Lung (tissue), 12 donors: Measurements from ENCODE around the gene MDK. TPM values are rescaled to one million over a fixed set of nuclear protein-coding genes. Genes with fewer than 3 reads are reported as not detected.
"Not testable (repeated sequence)": the region's sequence is repeated elsewhere in the genome, so short reads cannot be mapped to it uniquely, and the experiment has no call there.

ENCODE experiments used
- ATAC-seq: fragments of 200-7000 bp; cut with Tn5 transposase; one replicate; pipeline ENCODE4 v1.9.1; 2020; ENCODE audit warnings: moderate number of reproducible peaks; ENCODE audit not compliant: insufficient read depth, low FRiP score
- DNase-seq, 3 donors: peaks; one replicate each; pipeline ENCODE4 v3.0.0-alpha.2; 2013 to 2017
- H3K27ac ChIP-seq, 2 donors: one replicate each; pipeline ENCODE4 v1.5.1; 2013; ENCODE audit warnings: mild to moderate bottlenecking in 2 of 2, moderate library complexity in 2 of 2, control low read depth in 1 of 2, inconsistent platforms in 1 of 2, low read depth in 1 of 2, low read length in 1 of 2
- H3K27me3 ChIP-seq, 3 donors: one replicate each; pipeline ENCODE4 v1.5.1; 2013; ENCODE audit warnings: low read length in 2 of 3; ENCODE audit not compliant: control insufficient read depth in 3 of 3, insufficient read depth in 3 of 3
- H3K36me3 ChIP-seq, 4 donors: one replicate each; pipeline ENCODE4 v1.5.1; 2013; ENCODE audit warnings: low read length in 4 of 4, mild to moderate bottlenecking in 1 of 4, moderate library complexity in 1 of 4; ENCODE audit not compliant: control insufficient read depth in 4 of 4, insufficient read depth in 4 of 4
- H3K4me1 ChIP-seq, 5 donors: one replicate each; pipeline ENCODE4 v1.5.1; 2013; ENCODE audit warnings: low read length in 5 of 5, mild to moderate bottlenecking in 2 of 5, moderate library complexity in 1 of 5; ENCODE audit not compliant: control insufficient read depth in 5 of 5, insufficient read depth in 5 of 5
- H3K4me3 ChIP-seq: one replicate; pipeline ENCODE4 v1.5.1; 2013; ENCODE audit warnings: mild to moderate bottlenecking, control low read depth, moderate library complexity
- H3K9ac ChIP-seq, 2 donors: one replicate each; pipeline ENCODE4 v1.5.1; 2013; ENCODE audit warnings: low read length in 2 of 2, control low read depth in 1 of 2; ENCODE audit not compliant: insufficient read depth in 1 of 2
- H3K9me3 ChIP-seq, 4 donors: one replicate each; pipeline ENCODE4 v1.5.1; 2013; ENCODE audit warnings: low read length in 3 of 4, mild to moderate bottlenecking in 1 of 4, moderate library complexity in 1 of 4; ENCODE audit not compliant: control insufficient read depth in 4 of 4, insufficient read depth in 3 of 4
- WGBS, 2 donors: extraction: QIAGEN DNeasy Blood & Tissue Kit; methylation state at CpG; one replicate each; pipeline ENCODE4 v1.1.7; 2013; 5-methylcytosine and 5-hydroxymethylcytosine counted together
- polyA plus RNA-seq, 2 donors: library from polyadenylated mRNA; stranded (reverse); fragments of 200-250 nt; gene quantifications; one replicate each; pipeline ENCODE4 v1.2.1, GENCODE V29; 2013
- total RNA-seq, 2 donors: library from RNA; depleted of rRNA in 1 of 2; stranded (reverse); fragments of >200 nt in 1 of 2; gene quantifications; one replicate each; pipeline ENCODE4 v1.2.1, GENCODE V29; 2014 to 2021
- TF ChIP-seq, protein P1 (sequence below): IDR thresholded peaks from 2 replicates; pipeline ENCODE4 v1.5.1; 2012; ENCODE audit warnings: mild to moderate bottlenecking; ENCODE audit errors: control extremely low read depth, extremely low read depth
- donor health status: control.
- donor health status: control.
- donor health status: Bipolar disorder and iron deficiency.
- donor health status: healthy.
- donor health status: DM: yes; HTN: yes; CAD: no.

MDK gene
- total and polyA plus RNA-seq, 4 donors: 26.9 to 134 (median 41.5) TPM

DNA sequence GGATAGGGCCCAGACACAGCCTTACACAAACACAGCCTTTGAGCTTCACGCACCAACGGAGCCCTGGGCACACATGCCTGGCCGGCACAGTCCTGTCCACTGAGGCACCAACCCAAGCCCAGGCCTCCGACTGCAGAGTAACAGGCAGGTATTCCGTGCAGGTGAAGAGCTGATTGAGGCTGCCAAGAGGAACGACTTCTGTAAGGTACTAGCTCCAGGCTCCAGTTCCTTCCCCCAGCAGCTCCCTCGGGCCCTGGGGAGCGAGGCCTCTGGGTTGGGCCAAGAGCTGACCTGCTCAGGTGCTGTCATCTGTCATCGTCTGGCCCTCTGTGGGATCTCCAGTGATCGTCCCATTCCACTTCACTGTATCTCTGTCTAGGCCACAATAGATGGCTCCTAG lies 3.2 kb upstream of the MDK start:
- ATAC-seq: no peak
- Histone ChIP-seq H3K36me3 (peaks cover 3 to 45% (median 7%) of the 10 kb centered on the region in 4 donors), H3K9me3 (no peaks in the 10 kb centered on the region), H3K4me1 (peaks cover 0 to 16% (median 7%) of the 10 kb centered on the region in 5 donors), H3K9ac (no peak overlapping the region), H3K27me3 (no peaks in the 10 kb centered on the region), H3K27ac (no peak overlapping the region), H3K4me3 (no peak overlapping the region)
- WGBS, 2 donors: 87 to 90% methylated on average over 10 of the region's 10 CpGs
- no peak for DNase-seq
- TF ChIP-seq, protein P1, sequence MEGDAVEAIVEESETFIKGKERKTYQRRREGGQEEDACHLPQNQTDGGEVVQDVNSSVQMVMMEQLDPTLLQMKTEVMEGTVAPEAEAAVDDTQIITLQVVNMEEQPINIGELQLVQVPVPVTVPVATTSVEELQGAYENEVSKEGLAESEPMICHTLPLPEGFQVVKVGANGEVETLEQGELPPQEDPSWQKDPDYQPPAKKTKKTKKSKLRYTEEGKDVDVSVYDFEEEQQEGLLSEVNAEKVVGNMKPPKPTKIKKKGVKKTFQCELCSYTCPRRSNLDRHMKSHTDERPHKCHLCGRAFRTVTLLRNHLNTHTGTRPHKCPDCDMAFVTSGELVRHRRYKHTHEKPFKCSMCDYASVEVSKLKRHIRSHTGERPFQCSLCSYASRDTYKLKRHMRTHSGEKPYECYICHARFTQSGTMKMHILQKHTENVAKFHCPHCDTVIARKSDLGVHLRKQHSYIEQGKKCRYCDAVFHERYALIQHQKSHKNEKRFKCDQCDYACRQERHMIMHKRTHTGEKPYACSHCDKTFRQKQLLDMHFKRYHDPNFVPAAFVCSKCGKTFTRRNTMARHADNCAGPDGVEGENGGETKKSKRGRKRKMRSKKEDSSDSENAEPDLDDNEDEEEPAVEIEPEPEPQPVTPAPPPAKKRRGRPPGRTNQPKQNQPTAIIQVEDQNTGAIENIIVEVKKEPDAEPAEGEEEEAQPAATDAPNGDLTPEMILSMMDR: no peak

DNA sequence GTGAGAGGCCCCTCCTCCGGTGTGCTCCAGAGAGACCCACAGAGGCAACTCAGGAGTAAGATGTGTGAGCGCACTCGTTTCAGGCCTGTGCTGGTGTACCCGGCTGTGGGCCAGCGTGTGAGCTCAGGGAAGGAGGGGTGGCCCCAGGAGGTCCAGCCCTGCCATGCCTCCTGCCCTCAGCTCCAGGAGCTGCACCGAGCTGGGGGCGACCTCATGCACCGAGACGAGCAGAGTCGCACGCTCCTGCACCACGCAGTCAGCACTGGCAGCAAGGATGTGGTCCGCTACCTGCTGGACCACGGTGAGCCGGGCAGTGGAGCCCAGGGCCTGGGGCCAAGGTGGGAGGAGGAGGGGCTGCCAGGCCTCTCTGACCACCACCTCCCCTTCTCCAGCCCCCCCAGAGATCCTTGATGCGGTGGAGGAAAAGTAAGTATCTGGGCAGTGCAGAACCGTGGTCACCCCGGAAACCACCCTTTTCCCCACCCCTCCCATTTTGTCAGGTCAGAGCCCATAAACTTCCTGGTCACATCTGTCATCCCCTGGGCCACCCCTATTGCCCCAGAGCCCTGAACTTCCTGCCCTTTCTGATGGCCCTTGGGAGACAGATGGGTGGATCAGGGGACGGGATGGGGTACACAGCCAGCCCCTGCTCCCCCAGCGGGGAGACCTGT lies 2.5 kb upstream of the MDK start:
- H3K4me1 ChIP-seq: peaks cover 0 to 19% (median 7%) of the 10 kb centered on the region in 5 donors
- H3K27ac ChIP-seq: no peak overlapping the region
- no peak for DNase-seq
- peaks cover under 1 to 41% (median 9%) of the 10 kb centered on the region in 4 donors for H3K36me3 ChIP-seq
- no peak for ATAC-seq
- TF ChIP-seq, protein P1: no peak
- no peak overlapping the region for H3K9ac ChIP-seq
- H3K4me3 ChIP-seq: no peak overlapping the region
- 68 to 78% methylated on average over 20 of the region's 20 CpGs for WGBS, 2 donors
- no peaks in the 10 kb centered on the region for H3K27me3 ChIP-seq
- no peaks in the 10 kb centered on the region for H3K9me3 ChIP-seq

DNA sequence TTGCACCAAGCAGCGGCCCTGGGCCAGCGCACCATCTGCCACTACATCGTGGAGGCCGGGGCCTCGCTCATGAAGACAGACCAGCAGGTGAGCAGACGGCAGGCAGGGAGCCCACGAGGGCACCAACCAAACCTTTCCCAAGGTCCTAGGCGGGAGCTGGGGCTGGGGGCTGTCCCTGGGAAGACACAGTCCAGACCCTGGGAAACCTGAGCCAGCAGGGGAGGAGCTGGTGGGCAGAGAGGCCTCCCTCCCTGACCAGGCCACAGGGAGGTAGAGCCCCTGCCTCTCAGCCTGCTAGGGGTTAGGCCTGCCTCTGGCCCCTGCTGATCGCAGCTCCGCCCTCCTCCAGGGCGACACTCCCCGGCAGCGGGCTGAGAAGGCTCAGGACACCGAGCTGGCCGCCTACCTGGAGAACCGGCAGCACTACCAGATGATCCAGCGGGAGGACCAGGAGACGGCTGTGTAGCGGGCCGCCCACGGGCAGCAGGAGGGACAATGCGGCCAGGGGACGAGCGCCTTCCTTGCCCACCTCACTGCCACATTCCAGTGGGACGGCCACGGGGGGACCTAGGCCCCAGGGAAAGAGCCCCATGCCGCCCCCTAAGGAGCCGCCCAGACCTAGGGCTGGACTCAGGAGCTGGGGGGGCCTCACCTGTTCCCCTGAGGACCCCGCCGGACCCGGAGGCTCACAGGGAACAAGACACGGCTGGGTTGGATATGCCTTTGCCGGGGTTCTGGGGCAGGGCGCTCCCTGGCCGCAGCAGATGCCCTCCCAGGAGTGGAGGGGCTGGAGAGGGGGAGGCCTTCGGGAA lies 1.8 kb upstream of the MDK start:
- not testable (repeated sequence) for ATAC-seq

DNA sequence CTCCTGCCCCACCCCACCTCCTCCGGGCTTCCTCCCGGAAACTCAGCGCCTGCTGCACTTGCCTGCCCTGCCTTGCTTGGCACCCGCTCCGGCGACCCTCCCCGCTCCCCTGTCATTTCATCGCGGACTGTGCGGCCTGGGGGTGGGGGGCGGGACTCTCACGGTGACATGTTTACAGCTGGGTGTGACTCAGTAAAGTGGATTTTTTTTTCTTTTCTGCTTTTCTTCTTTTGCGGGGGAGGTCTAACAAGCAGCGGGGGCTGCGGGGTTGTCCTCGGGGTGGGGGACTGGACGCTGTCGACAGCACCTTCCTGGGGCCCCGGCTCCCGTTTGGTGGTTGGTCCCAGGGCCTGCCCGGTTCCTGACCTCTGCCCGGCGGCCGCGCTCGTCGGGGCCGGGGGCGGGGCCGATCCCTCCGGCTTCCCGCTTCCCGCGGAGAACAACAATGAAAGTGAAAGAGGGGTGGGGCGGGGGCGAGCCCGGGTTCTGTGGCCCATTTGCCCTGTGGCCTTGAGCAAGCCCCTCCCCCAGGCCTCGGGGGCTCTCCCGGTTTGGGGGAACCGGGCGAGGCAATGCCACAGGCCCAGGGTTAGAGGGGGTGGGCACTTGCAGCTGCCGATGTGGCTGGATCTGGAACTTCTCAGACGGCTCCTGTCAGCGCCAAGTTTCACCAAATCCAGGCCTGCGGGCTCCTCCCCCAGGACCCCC lies 975 bp upstream of the MDK start:
- H3K27ac ChIP-seq: peak overlapping the region; percentile 25 to 64
- WGBS, 2 donors: 1% methylated on average over 37 to 45 of the region's 45 CpGs
- no peaks in the 10 kb centered on the region for H3K27me3 ChIP-seq
- ATAC-seq (peak; percentile 66), DNase-seq (peak; percentile 77 to 82 (median 79))
- H3K4me3 ChIP-seq: peak overlapping the region; percentile 54
- no peaks in the 10 kb centered on the region for H3K9me3 ChIP-seq
- H3K36me3 ChIP-seq: peaks cover 0 to 26% (median 8%) of the 10 kb centered on the region in 4 donors
- TF ChIP-seq, protein P1: no peak
- no peak overlapping the region for H3K9ac ChIP-seq
- H3K4me1 ChIP-seq: peaks cover 0 to 19% (median 7%) of the 10 kb centered on the region in 5 donors

More for the DNA sequence above, 1.8 kb upstream of the MDK start:
- peaks cover 0 to 34% (median 10%) of the 10 kb centered on the region in 4 donors for H3K36me3 ChIP-seq
- H3K9ac ChIP-seq, H3K9me3 ChIP-seq, H3K27me3 ChIP-seq, H3K4me3 ChIP-seq: not testable (repeated sequence)
- DNase-seq: peak; percentile 48 to 67 (median 61)
- H3K27ac ChIP-seq: peak overlapping the region in 1 of 2 donors; percentile 64
- H3K4me1 ChIP-seq: peaks cover 0 to 19% (median 7%) of the 10 kb centered on the region in 5 donors
- 56 to 57% methylated on average over 26 to 34 of the region's 36 CpGs for WGBS, 2 donors
